ENCODE measurements around the gene PCDHGB6.
A peak's percentile ranks its signal among the peaks of the same experiment; 100 is the strongest.

Gene PCDHGB6

GRCh38 chr5:141363952-141364660, 43.7 kb upstream of the PCDHGB6 start, which contains the start of gene PCDHGA5:
TSS of gene PCDHGA5 (plus strand) at chr5:141364162. CDS start at chr5:141364331, 169 bp downstream.
- H2BK120ac ChIP-seq (ENCODE audit: low read depth, low read length), result no peak within 1 kb of the TSS
- H3K9me3 ChIP-seq (ENCODE audit: control insufficient read depth, low read length), result peaks cover 62% of the 10 kb centered on the region
- no peak within 1 kb of the TSS for H2BK12ac ChIP-seq (ENCODE audit: low read length in 2 of 2)
- no peaks in the 10 kb centered on the region for H3K4me1 ChIP-seq (ENCODE audit: control insufficient read depth, insufficient read depth, low read depth, low read length)
- H3K4me2 ChIP-seq (ENCODE audit: low read length, poor library complexity, severe bottlenecking), result no peak within 1 kb of the TSS
- no peak within 1 kb of the TSS for H2AK5ac ChIP-seq (ENCODE audit: low read length, severe bottlenecking)
- peak within 1 kb of the TSS in 1 of 2 experiments; percentile 38 for H3K4me3 ChIP-seq (ENCODE audit: insufficient read depth in 1 of 2, low read depth in 1 of 2, low read length in 2 of 2)
- H3K23ac ChIP-seq (ENCODE audit: low read length in 2 of 2), result no peak within 1 kb of the TSS
- no peak within 1 kb of the TSS for H2BK15ac ChIP-seq (ENCODE audit: low read depth, poor library complexity, severe bottlenecking)
- H3K27ac ChIP-seq (ENCODE audit: low read length, poor library complexity, severe bottlenecking), result no peak within 1 kb of the TSS
- no peak within 1 kb of the TSS for H4K91ac ChIP-seq (ENCODE audit: low read length)
- H4K8ac ChIP-seq (ENCODE audit: low read length), result no peak within 1 kb of the TSS
- H3K27me3 ChIP-seq (ENCODE audit: control insufficient read depth in 1 of 2, insufficient read depth in 1 of 2, low read length in 2 of 2), result no peaks in the 10 kb centered on the region
- no peak within 1 kb of the TSS for H3K9ac ChIP-seq (ENCODE audit: low read length)
- H3K36me3 ChIP-seq (ENCODE audit: control insufficient read depth in 1 of 2, insufficient read depth in 2 of 2, low read depth in 1 of 2, low read length in 2 of 2), result no peaks in the 10 kb centered on the region
- H2AFZ ChIP-seq (ENCODE audit: low read depth, low read length), result no peak within 1 kb of the TSS
- no peak within 1 kb of the TSS for H3K4ac ChIP-seq (ENCODE audit: low read depth in 1 of 2, low read length in 2 of 2)
- 94% methylated on average over 33 of the region's 34 CpGs for WGBS
- H2BK5ac ChIP-seq (ENCODE audit: low read depth, low read length, poor library complexity, severe bottlenecking), result no peak within 1 kb of the TSS
- no peaks in the 10 kb centered on the region for H3K79me1 ChIP-seq (replicated peaks; ENCODE audit: low read length, poor library complexity, severe bottlenecking)
- no peak within 1 kb of the TSS for H3K14ac ChIP-seq (ENCODE audit: low read length in 2 of 2)
- H3K18ac ChIP-seq (ENCODE audit: low read depth in 1 of 2, low read length in 2 of 2), result no peak within 1 kb of the TSS
- DNase-seq, result no peak

- Histone ChIP-seq H2AFZ (ENCODE audit: low read depth, low read length) (no peak overlapping the region), H3K79me1 (replicated peaks; ENCODE audit: low read length, poor library complexity, severe bottlenecking) (no peaks in the 10 kb centered on the region), H3K9me3 (ENCODE audit: control insufficient read depth, low read length) (peaks cover 58% of the 10 kb centered on the region), H2BK120ac (ENCODE audit: low read depth, low read length) (no peak overlapping the region), H4K91ac (ENCODE audit: low read length) (no peak overlapping the region), H3K4me2 (ENCODE audit: low read length, poor library complexity, severe bottlenecking) (no peak overlapping the region), H3K9ac (ENCODE audit: low read length) (no peak overlapping the region), H3K27me3 (ENCODE audit: control insufficient read depth in 1 of 2, insufficient read depth in 1 of 2, low read length in 2 of 2) (peaks cover 0 to 4% of the 10 kb centered on the region in 2 experiments), H2BK12ac (ENCODE audit: low read length in 2 of 2) (no peak overlapping the region), H3K4me1 (ENCODE audit: control insufficient read depth, insufficient read depth, low read depth, low read length) (no peaks in the 10 kb centered on the region), H3K36me3 (ENCODE audit: control insufficient read depth in 1 of 2, insufficient read depth in 2 of 2, low read depth in 1 of 2, low read length in 2 of 2) (no peaks in the 10 kb centered on the region), H3K4ac (ENCODE audit: low read depth in 1 of 2, low read length in 2 of 2) (no peak overlapping the region), H3K23ac (ENCODE audit: low read length in 2 of 2) (no peak overlapping the region), H4K8ac (ENCODE audit: low read length) (no peak overlapping the region), H2BK15ac (ENCODE audit: low read depth, poor library complexity, severe bottlenecking) (no peak overlapping the region), H2BK5ac (ENCODE audit: low read depth, low read length, poor library complexity, severe bottlenecking) (no peak overlapping the region), H3K18ac (ENCODE audit: low read depth in 1 of 2, low read length in 2 of 2) (no peak overlapping the region), H3K14ac (ENCODE audit: low read length in 2 of 2) (no peak overlapping the region), H3K27ac (ENCODE audit: low read length, poor library complexity, severe bottlenecking) (no peak overlapping the region), H2AK5ac (ENCODE audit: low read length, severe bottlenecking) (no peak overlapping the region), H3K4me3 (ENCODE audit: insufficient read depth in 1 of 2, low read depth in 1 of 2, low read length in 2 of 2) (no peak overlapping the region)
- 93% methylated on average over 45 of the region's 46 CpGs for WGBS
- no peak for DNase-seq
These were observed 41.6 kb upstream of the PCDHGB6 start for GRCh38 chr5:141366016-141366896.

DNA sequence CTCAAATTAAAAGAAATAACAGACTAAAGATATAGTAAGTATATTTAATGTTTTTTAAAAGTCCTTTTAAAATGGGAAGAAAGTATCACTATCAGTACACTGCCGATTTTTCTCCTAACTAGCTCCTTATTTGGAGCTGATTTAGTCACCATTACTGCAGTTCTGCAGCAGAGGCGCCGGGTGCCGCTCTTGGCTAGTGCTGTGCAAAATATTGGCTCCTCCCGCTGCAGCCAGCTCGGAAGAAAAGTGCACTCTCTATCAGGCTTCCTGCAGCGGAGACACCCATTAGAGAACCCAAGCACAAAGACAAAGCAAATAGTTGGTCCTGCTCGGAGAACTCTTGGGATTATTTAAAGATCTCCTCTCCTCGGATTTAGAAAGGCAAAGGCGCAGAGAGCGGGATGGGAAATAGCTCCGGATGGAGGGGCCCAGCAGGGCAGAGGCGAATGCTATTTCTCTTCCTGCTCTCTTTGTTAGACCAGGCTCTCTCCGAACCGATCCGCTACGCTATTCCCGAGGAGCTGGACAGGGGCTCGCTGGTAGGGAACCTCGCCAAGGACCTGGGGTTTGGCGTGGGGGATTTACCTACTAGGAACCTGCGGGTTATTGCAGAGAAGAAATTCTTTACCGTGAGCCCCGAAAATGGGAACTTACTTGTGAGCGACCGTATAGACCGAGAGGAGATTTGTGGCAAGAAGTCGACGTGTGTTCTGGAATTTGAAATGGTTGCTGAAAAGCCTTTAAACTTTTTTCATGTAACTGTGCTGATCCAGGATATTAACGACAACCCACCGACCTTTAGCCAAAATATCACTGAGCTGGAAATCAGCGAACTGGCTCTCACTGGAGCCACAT, 37.6 kb upstream of the PCDHGB6 start, which contains the start of gene PCDHGB3:
TSS of gene PCDHGB3 (plus strand) at position 249 of the 855 bp plus-strand sequence. CDS start at position 402, 153 bp downstream.
- no peak for DNase-seq
- no peak within 1 kb of the TSS for H3K18ac ChIP-seq (ENCODE audit: low read depth in 1 of 2, low read length in 2 of 2)
- H3K4me2 ChIP-seq (ENCODE audit: low read length, poor library complexity, severe bottlenecking), result no peak within 1 kb of the TSS

More for the DNA sequence above, 37.6 kb upstream of the PCDHGB6 start, which contains the start of gene PCDHGB3:
- Histone ChIP-seq H4K91ac (ENCODE audit: low read length) (no peak within 1 kb of the TSS), H2BK5ac (ENCODE audit: low read depth, low read length, poor library complexity, severe bottlenecking) (no peak within 1 kb of the TSS), H3K14ac (ENCODE audit: low read length in 2 of 2) (no peak within 1 kb of the TSS), H3K36me3 (ENCODE audit: control insufficient read depth in 1 of 2, insufficient read depth in 2 of 2, low read depth in 1 of 2, low read length in 2 of 2) (peaks cover 0 to 8% of the 10 kb centered on the region in 2 experiments), H3K9me3 (ENCODE audit: control insufficient read depth, low read length) (peaks cover 55% of the 10 kb centered on the region), H3K79me1 (replicated peaks; ENCODE audit: low read length, poor library complexity, severe bottlenecking) (no peaks in the 10 kb centered on the region), H2BK15ac (ENCODE audit: low read depth, poor library complexity, severe bottlenecking) (no peak within 1 kb of the TSS), H2AFZ (ENCODE audit: low read depth, low read length) (no peak within 1 kb of the TSS), H3K27me3 (ENCODE audit: control insufficient read depth in 1 of 2, insufficient read depth in 1 of 2, low read length in 2 of 2) (peaks cover 0 to 13% of the 10 kb centered on the region in 2 experiments), H4K8ac (ENCODE audit: low read length) (no peak within 1 kb of the TSS), H3K23ac (ENCODE audit: low read length in 2 of 2) (no peak within 1 kb of the TSS), H3K4me1 (ENCODE audit: control insufficient read depth, insufficient read depth, low read depth, low read length) (no peaks in the 10 kb centered on the region), H2BK120ac (ENCODE audit: low read depth, low read length) (no peak within 1 kb of the TSS), H3K9ac (ENCODE audit: low read length) (peak within 1 kb of the TSS; percentile 45), H2BK12ac (ENCODE audit: low read length in 2 of 2) (no peak within 1 kb of the TSS), H2AK5ac (ENCODE audit: low read length, severe bottlenecking) (no peak within 1 kb of the TSS), H3K4me3 (ENCODE audit: insufficient read depth in 1 of 2, low read depth in 1 of 2, low read length in 2 of 2) (peak within 1 kb of the TSS in 1 of 2 experiments; percentile 71), H3K27ac (ENCODE audit: low read length, poor library complexity, severe bottlenecking) (no peak within 1 kb of the TSS), H3K4ac (ENCODE audit: low read depth in 1 of 2, low read length in 2 of 2) (no peak within 1 kb of the TSS)
- WGBS, result 91% methylated on average over 32 of the region's 32 CpGs
